Measurements from ENCODE around the gene KIF1C. TPM values are rescaled to one million over a fixed set of nuclear protein-coding genes. Genes with fewer than 3 reads are reported as not detected.

Gene KIF1C
- total and polyA plus RNA-seq, 9 of the 15 experiments (the other 6 are each of a cell fraction or from before 2014, with no cell fraction given): 0.38 to 68.4 (median 25.1) TPM

GRCh38 chr17:5065227-5065744, 67.5 kb downstream of the KIF1C start:
- Histone ChIP-seq H3K9me3 (replicated peaks; ENCODE audit: control insufficient read depth, insufficient read depth, low read depth, low read length) (no peaks in the 10 kb centered on the region), H3K4me3 (no peak overlapping the region), H3K27me3 (ENCODE audit: control insufficient read depth in 2 of 2, insufficient read depth in 2 of 2, low read length in 2 of 2) (no peaks in the 10 kb centered on the region; a peak in 1 of 5 replicates), H3K9ac (ENCODE audit: insufficient read depth in 1 of 2, low read depth in 2 of 2, low read length in 2 of 2) (no peak overlapping the region), H3K4me2 (ENCODE audit: insufficient read depth, low read length) (no peak overlapping the region), H4K20me1 (replicated peaks; ENCODE audit: control insufficient read depth, insufficient read depth, low read length) (no peaks in the 10 kb centered on the region), H3K9me1 (ENCODE audit: control insufficient read depth, insufficient read depth, low read length) (no peaks in the 10 kb centered on the region), H3K79me2 (ENCODE audit: control insufficient read depth, insufficient read depth, low read length) (no peaks in the 10 kb centered on the region), H3K36me3 (ENCODE audit: control insufficient read depth, insufficient read depth, low read length) (no peaks in the 10 kb centered on the region), H2AFZ (ENCODE audit: low read depth, low read length) (no peak overlapping the region), H3K4me1 (replicated peaks in 1 of 2; ENCODE audit: control insufficient read depth in 2 of 2, insufficient read depth in 2 of 2, low read length in 2 of 2) (no peaks in the 10 kb centered on the region; a peak in 1 of 5 replicates), H3K27ac (ENCODE audit: extremely low read depth, low read depth, low read length) (no peak overlapping the region)
- in situ Hi-C loops (cut with MboI): loop anchor here (10.0 kb wide), 1 partner anchor 150 kb away; no protein-coding TSS in a partner anchor
- FAIRE-seq (no peak), ATAC-seq (no peak), DNase-seq (ENCODE audit: extremely low read depth in 1 of 4, low spot score in 3 of 4) (no peak)
- WGBS (ENCODE audit: insufficient coverage, low coverage, missing lambda C conversion rate): 6% methylated on average over 1 of the region's 1 CpG
- no TSS peak for BruUV-seq (replicated peaks)
- CTCF ChIA-PET (ENCODE audit: low intra/inter-chr PET ratio): no interaction called here
- POLR2A ChIA-PET: no interaction called here
- intact Hi-C loops (cut with micrococcal nuclease): no loop called here
- TF ChIP-seq ZNF316 (IDR thresholded peaks at IDR 0.05) (peak; percentile 60), C11orf30 (IDR thresholded peaks at IDR 0.05; ENCODE audit: low read depth) (peak; percentile 59; the same call in 1 of the 2 replicates), ESRRB (CRISPR knock-in tag; IDR thresholded peaks at IDR 0.05; ENCODE audit: borderline replicate concordance) (no peak), MAFG (tag; conservative IDR thresholded peaks at IDR 0.05) (0 out of 2 replicates have a peak, but pooled peaks have one; percentile 26), NFXL1 (CRISPR knock-in tag; IDR thresholded peaks at IDR 0.05) (no peak), SMC3 (conservative IDR thresholded peaks at IDR 0.05; ENCODE audit: insufficient read depth, low read depth, low read length) (no peak)

- DNase-seq (ENCODE audit: extremely low read depth in 1 of 4, low spot score in 3 of 4): no peak
- Histone ChIP-seq H3K36me3 (ENCODE audit: control insufficient read depth, insufficient read depth, low read length) (no peaks in the 10 kb centered on the region), H3K27ac (ENCODE audit: extremely low read depth, low read depth, low read length) (no peak overlapping the region), H3K4me1 (replicated peaks in 1 of 2; ENCODE audit: control insufficient read depth in 2 of 2, insufficient read depth in 2 of 2, low read length in 2 of 2) (no peaks in the 10 kb centered on the region), H4K20me1 (replicated peaks; ENCODE audit: control insufficient read depth, insufficient read depth, low read length) (no peaks in the 10 kb centered on the region), H3K9me1 (ENCODE audit: control insufficient read depth, insufficient read depth, low read length) (no peaks in the 10 kb centered on the region), H3K4me2 (ENCODE audit: insufficient read depth, low read length) (no peak overlapping the region), H3K9me3 (replicated peaks; ENCODE audit: control insufficient read depth, insufficient read depth, low read depth, low read length) (no peaks in the 10 kb centered on the region), H3K27me3 (ENCODE audit: control insufficient read depth in 2 of 2, insufficient read depth in 2 of 2, low read length in 2 of 2) (peaks cover 0 to 5% of the 10 kb centered on the region in 2 experiments; a peak in 1 of 5 replicates), H3K4me3 (no peak overlapping the region), H3K9ac (ENCODE audit: insufficient read depth in 1 of 2, low read depth in 2 of 2, low read length in 2 of 2) (no peak overlapping the region), H3K79me2 (ENCODE audit: control insufficient read depth, insufficient read depth, low read length) (no peaks in the 10 kb centered on the region), H2AFZ (ENCODE audit: low read depth, low read length) (no peak overlapping the region)
- no TSS peak for BruUV-seq (replicated peaks)
- CTCF ChIA-PET (ENCODE audit: low intra/inter-chr PET ratio): no interaction called here
- 8% methylated on average over 3 of the region's 3 CpGs for WGBS (ENCODE audit: insufficient coverage, low coverage, missing lambda C conversion rate)
- ATAC-seq: no peak
- FAIRE-seq: no peak
- in situ Hi-C loops (cut with MboI) (loop anchor here (10.0 kb wide), 1 partner anchor 153 kb away; no protein-coding TSS in a partner anchor), intact Hi-C loops (cut with micrococcal nuclease) (no loop called here)
- POLR2A ChIA-PET: interaction anchor here (1.0 kb wide), 1 partner anchor 45 kb away, joined by 3 read pairs; no protein-coding TSS in a partner anchor
- TF ChIP-seq MCM7 (IDR thresholded peaks at IDR 0.05) (no peak), ATF1 (CRISPR knock-in tag; IDR thresholded peaks at IDR 0.05) (no peak), ATF1 (tag; IDR thresholded peaks at IDR 0.05) (no peak), CAMTA2 (CRISPR knock-in tag; conservative IDR thresholded peaks at IDR 0.05) (no peak), ZNF124 (CRISPR knock-in tag; IDR thresholded peaks at IDR 0.05) (no peak), FOSL1 (tag; conservative IDR thresholded peaks at IDR 0.05) (no peak), XRCC3 (IDR thresholded peaks at IDR 0.05) (no peak), ATF4 (CRISPR knock-in tag; IDR thresholded peaks at IDR 0.05) (no peak), ZNF232 (CRISPR knock-in tag; IDR thresholded peaks at IDR 0.05) (no peak)
These were observed 70.5 kb downstream of the KIF1C start for GRCh38 chr17:5068236-5068635.

All from K562 (cell line).